Stomach (tissue), 9 donors: ENCODE data around the gene MED17. TPM values are rescaled to one million over a fixed set of nuclear protein-coding genes. Genes with fewer than 3 reads are reported as not detected.

Experiments used
- DNase-seq, 2 donors: peaks; one replicate each; pipeline versions ENCODE4 v3.0.0 to v3.0.0-alpha.2; 2013 to 2019
- H3K27ac ChIP-seq, 5 donors: fragments of 200-600 bp in 4 of 5; sonication (generic) in 4 of 5; one replicate each; pipeline ENCODE4 v1.5.1; 2013 to 2019; ENCODE audit warnings: mild to moderate bottlenecking in 1 of 5, moderate library complexity in 1 of 5
- H3K27me3 ChIP-seq, 3 donors: fragments of 200-600 bp; sonication (generic); one replicate each; pipeline ENCODE4 v1.5.1; 2017 to 2019; ENCODE audit warnings: mixed run types in 1 of 3
- H3K36me3 ChIP-seq, 4 donors: fragments of 200-600 bp; sonication (generic); 1 replicate in 3 of 4; 2 replicates in 1 of 4; pipeline ENCODE4 v1.5.1; 2016 to 2019
- H3K4me1 ChIP-seq, 4 donors: fragments of 200-600 bp; sonication (generic); one replicate each; pipeline ENCODE4 v1.5.1; 2016 to 2019
- H3K4me3 ChIP-seq, 4 donors: fragments of 200-600 bp; sonication (generic) in 3 of 4; one replicate each; pipeline ENCODE4 v1.5.1; 2016 to 2019; ENCODE audit warnings: mild to moderate bottlenecking in 1 of 4
- H3K9me3 ChIP-seq, 4 donors: fragments of 200-600 bp; sonication (generic); one replicate each; pipeline ENCODE4 v1.5.1; 2016 to 2019
- EP300 ChIP-seq: sonication (generic); formaldehyde crosslinking; IDR thresholded peaks from one replicate; pipeline ENCODE4 v1.6.1; 2017; ENCODE audit warnings: antibody characterized with exemption
- POLR2A ChIP-seq, 4 donors: fragments of 450-650 bp; IDR thresholded peaks; one replicate each; pipeline ENCODE4 v1.6.1; 2016; ENCODE audit warnings: antibody characterized with exemption in 4 of 4, control low read depth in 2 of 4, mild to moderate bottlenecking in 1 of 4, moderate library complexity in 1 of 4
- POLR2AphosphoS5 ChIP-seq, 3 donors: sonication (generic); formaldehyde crosslinking; IDR thresholded peaks; one replicate each; pipeline ENCODE4 v1.6.1; 2016; ENCODE audit warnings: antibody characterized with exemption in 3 of 3
- WGBS, 5 donors: extraction: QIAGEN DNeasy Blood & Tissue Kit in 3 of 5; methylation state at CpG; one replicate each; pipeline versions ENCODE4 v1.1.5 to v1.1.7; 2013 to 2018; 5-methylcytosine and 5-hydroxymethylcytosine counted together
- intact Hi-C: fragments of 100-400 bp; cut with DNase I; formaldehyde crosslinking; loops from one replicate; pipeline ENCODE4 v1.15.1; 2023; ENCODE audit warnings: low total_unique reads
- polyA plus RNA-seq, 3 donors: library from polyadenylated mRNA; stranded (reverse); fragments of 200-250 nt; gene quantifications; one replicate each; pipeline ENCODE4 v1.2.3, GENCODE V29; 2013
- small RNA-seq, 4 donors: library from RNA; depleted of rRNA; stranded (forward); fragments of <200 nt; gene quantifications; one replicate each; pipeline ENCODE3, GENCODE V24; 2016
- total RNA-seq, 5 donors: library from RNA; depleted of rRNA; stranded (reverse); fragments of >200 nt; gene quantifications; one replicate each; pipeline versions ENCODE4 v1.1.0 to v1.2.3, GENCODE V29; 2014 to 2016
- TF ChIP-seq, protein P1 (sequence below), 7 experiments: fragments of 450-650 bp in 4 of 7; fragments of 200-600 bp in 3 of 7; sonication (generic) in 3 of 7; IDR thresholded peaks; one replicate each; pipeline ENCODE4 v1.5.1; 2016 to 2019; ENCODE audit warnings: antibody characterized with exemption in 7 of 7, control low read depth in 2 of 7, mild to moderate bottlenecking in 1 of 7
- donor health status: healthy with polysubstance abuse.
- donor health status: Bipolar disorder and iron deficiency.
- donor health status: healthy.

MED17 gene
- total and polyA plus RNA-seq, 8 donors, result 6.5 to 121 (median 10.4) TPM

DNA sequence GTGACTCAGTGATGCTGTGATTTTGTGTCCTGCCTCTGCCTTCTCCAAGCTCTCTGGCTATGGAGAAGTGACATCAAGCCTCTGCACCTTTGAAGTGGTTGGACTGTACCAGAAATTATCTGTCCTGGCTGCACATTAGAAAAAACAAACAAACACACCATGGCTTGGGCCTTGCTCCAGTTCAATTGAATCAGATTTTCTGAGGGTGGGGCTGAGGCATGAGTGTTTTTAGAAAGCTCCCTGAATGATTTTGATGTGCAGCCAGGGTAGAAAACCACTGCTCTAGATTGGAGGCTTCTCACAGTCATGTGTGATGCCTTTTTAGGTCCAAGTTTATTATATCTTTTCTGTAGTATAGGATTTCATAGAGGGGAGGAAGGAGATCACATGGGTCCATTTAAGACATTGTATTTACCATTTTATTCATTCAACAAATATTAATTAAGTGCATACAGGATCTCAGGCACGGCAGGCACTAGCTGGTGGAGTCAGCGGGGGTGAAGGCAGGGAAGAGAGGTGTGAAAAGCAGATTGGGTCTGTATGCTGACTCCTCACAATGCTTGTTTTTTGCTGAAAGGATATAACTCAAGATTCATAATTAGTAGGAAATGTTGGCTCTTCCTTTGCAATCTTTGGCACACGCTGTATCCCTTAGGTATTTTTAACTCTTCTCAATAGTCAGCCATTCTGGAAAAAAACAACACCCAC lies 73.5 kb downstream of the MED17 start:
- intact Hi-C loops, result no loop called here
- no peak overlapping the region for H3K27ac ChIP-seq
- H3K36me3 ChIP-seq, result no peaks in the 10 kb centered on the region
- TF ChIP-seq POLR2AphosphoS5 (IDR thresholded peaks at IDR 0.05), result no peak
- TF ChIP-seq, protein P1, sequence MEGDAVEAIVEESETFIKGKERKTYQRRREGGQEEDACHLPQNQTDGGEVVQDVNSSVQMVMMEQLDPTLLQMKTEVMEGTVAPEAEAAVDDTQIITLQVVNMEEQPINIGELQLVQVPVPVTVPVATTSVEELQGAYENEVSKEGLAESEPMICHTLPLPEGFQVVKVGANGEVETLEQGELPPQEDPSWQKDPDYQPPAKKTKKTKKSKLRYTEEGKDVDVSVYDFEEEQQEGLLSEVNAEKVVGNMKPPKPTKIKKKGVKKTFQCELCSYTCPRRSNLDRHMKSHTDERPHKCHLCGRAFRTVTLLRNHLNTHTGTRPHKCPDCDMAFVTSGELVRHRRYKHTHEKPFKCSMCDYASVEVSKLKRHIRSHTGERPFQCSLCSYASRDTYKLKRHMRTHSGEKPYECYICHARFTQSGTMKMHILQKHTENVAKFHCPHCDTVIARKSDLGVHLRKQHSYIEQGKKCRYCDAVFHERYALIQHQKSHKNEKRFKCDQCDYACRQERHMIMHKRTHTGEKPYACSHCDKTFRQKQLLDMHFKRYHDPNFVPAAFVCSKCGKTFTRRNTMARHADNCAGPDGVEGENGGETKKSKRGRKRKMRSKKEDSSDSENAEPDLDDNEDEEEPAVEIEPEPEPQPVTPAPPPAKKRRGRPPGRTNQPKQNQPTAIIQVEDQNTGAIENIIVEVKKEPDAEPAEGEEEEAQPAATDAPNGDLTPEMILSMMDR (IDR thresholded peaks at IDR 0.05), result no peak
- no peak for TF ChIP-seq EP300
- TF ChIP-seq POLR2A (IDR thresholded peaks at IDR 0.05), result no peak
- H3K9me3 ChIP-seq, result no peaks in the 10 kb centered on the region
- H3K27me3 ChIP-seq, result no peaks in the 10 kb centered on the region
- H3K4me1 ChIP-seq, result peaks cover 0 to 11% (median 0%) of the 10 kb centered on the region in 4 donors
- WGBS, 5 donors, result 40 to 60% (median 47%) methylated on average over 3 of the region's 3 CpGs
- DNase-seq, result no peak
- no peak overlapping the region for H3K4me3 ChIP-seq

DNA sequence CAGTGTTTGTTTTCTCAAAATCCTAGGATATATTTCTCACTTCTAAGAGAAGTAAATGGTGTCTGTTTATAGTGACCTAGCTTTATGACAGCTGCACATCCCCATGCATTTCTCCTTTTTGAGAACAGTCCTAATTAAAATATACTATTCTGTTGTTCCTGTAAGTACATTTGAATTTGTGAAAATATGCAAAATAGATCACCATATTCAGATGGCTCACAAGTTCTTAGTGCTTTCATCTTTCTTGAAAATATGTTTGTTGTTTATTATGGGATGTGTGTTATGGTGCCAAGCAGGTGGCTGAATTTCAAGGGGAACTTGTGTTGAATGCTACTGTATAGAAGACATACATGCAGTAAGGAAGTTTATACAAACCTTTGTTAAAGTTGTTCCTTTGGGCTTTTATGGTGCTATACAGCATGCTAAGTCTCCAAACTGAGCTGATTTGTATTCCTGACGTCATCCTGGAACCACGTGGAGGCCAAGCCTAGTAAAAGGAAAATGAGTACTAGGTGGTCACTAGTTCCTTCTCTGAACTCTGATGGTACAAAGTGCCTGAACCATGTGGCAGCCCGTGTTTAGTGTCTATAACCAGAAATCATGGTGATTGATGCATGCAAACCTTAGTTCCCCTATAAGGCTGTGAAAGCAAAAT lies 74.2 kb downstream of the MED17 start:
- DNase-seq, result no peak
- H3K4me1 ChIP-seq, result peaks cover 0 to 11% (median 0%) of the 10 kb centered on the region in 4 donors
- no peak overlapping the region for H3K4me3 ChIP-seq
- intact Hi-C loops, result no loop called here
- H3K27ac ChIP-seq, result no peak overlapping the region
- no peaks in the 10 kb centered on the region for H3K36me3 ChIP-seq
- 52 to 66% (median 54%) methylated on average over 3 of the region's 3 CpGs for WGBS, 5 donors
- no peaks in the 10 kb centered on the region for H3K9me3 ChIP-seq
- TF ChIP-seq POLR2AphosphoS5 (IDR thresholded peaks at IDR 0.05), result no peak
- TF ChIP-seq, protein P1 (IDR thresholded peaks at IDR 0.05), result no peak
- no peak for TF ChIP-seq EP300
- TF ChIP-seq POLR2A (IDR thresholded peaks at IDR 0.05), result no peak
- H3K27me3 ChIP-seq, result no peaks in the 10 kb centered on the region

DNA sequence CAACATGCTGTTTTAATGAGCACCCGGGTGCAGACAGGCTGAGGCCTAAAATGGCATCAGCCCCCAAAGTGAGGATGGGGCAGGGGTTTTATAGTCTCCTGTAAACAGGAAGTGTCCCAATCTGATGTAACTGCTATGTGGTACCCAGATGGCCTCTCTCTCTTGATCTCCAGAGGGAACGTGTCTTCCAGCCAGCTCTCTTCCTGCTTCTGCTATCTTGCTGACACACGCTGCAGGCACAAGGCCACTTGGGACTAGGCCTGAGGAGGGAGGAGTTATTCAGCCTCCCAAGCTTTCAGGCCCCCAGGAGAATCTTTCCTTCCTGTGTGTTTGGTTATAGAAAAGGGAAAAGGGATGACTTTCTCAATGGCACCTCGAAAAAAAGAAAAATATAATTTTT lies 77.7 kb downstream of the MED17 start:
- H3K4me1 ChIP-seq, result peaks cover 0 to 11% (median 0%) of the 10 kb centered on the region in 4 donors
- TF ChIP-seq POLR2A (IDR thresholded peaks at IDR 0.05) (no peak), EP300 (no peak), POLR2AphosphoS5 (IDR thresholded peaks at IDR 0.05) (no peak)
- TF ChIP-seq, protein P1 (IDR thresholded peaks at IDR 0.05), result no peak
- DNase-seq, result no peak
- no peak overlapping the region for H3K27ac ChIP-seq
- H3K27me3 ChIP-seq, result no peaks in the 10 kb centered on the region
- no peaks in the 10 kb centered on the region for H3K36me3 ChIP-seq
- intact Hi-C loops, result no loop called here
- H3K9me3 ChIP-seq, result no peaks in the 10 kb centered on the region
- WGBS, 5 donors, result 55 to 72% (median 61%) methylated on average over 4 of the region's 4 CpGs
- H3K4me3 ChIP-seq, result no peak overlapping the region

Small RNA genes lying within 50 kb of the gene (small RNA-seq; reads per million reads assigned to genes)
- gene RF00019, result 0 reads per million in 4 donors
- 0 reads per million in 4 donors for gene SNORA40

Other genes with a start within 250 kb of the MED17 start
- 100 to 1,000 TPM in 1 of 5 donors, 10 to 100 TPM in 1, 1 to 10 TPM in 2, not detected in 1; 2.9 to 306 (median 13.3) TPM for gene SMCO4, start 240.9 kb upstream of the MED17 start, total RNA-seq
- 10 to 100 TPM; 25.1 to 89.1 (median 61.9) TPM for gene SMCO4, start 240.9 kb upstream of the MED17 start, polyA plus RNA-seq
- gene CEP295, start 122.6 kb upstream of the MED17 start, total RNA-seq, result 10 to 100 TPM in 4 of 5 donors, 1 to 10 TPM in 1; 4.6 to 69.4 (median 29.2) TPM
- gene CEP295, start 122.6 kb upstream of the MED17 start, polyA plus RNA-seq, result 1 to 10 TPM; 1.8 to 6.9 (median 4.3) TPM
- gene TAF1D, start 42.8 kb upstream of the MED17 start, total RNA-seq, result 100 to 1,000 TPM in 4 of 5 donors, 10 to 100 TPM in 1; 68.3 to 435 (median 145) TPM
- 100 to 1,000 TPM in 2 of 3 donors, 10 to 100 TPM in 1; 97.5 to 220 (median 193) TPM for gene TAF1D, start 42.8 kb upstream of the MED17 start, polyA plus RNA-seq
- 100 to 1,000 TPM in 1 of 5 donors, 10 to 100 TPM in 4; 25.1 to 236 (median 30.4) TPM for gene C11orf54, start 42.6 kb upstream of the MED17 start, total RNA-seq
- gene C11orf54, start 42.6 kb upstream of the MED17 start, polyA plus RNA-seq, result 10 to 100 TPM; 11.5 to 33.3 (median 17.4) TPM
- gene VSTM5, start 66.3 kb downstream of the MED17 start, total RNA-seq, result 1 to 10 TPM in 2 of 5 donors, under 1 TPM in 1, not detected in 2; 0.89 to 6.2 (median 1.7) TPM
- gene VSTM5, start 66.3 kb downstream of the MED17 start, polyA plus RNA-seq, result under 1 TPM; 0.31 to 0.76 (median 0.60) TPM
- not detected for gene HEPHL1, start 237.1 kb downstream of the MED17 start, total RNA-seq
- under 1 TPM in 1 of 3 donors, not detected in 2; 0.60 TPM for gene HEPHL1, start 237.1 kb downstream of the MED17 start, polyA plus RNA-seq